ENCODE data around the gene CCDC195. TPM values are rescaled to one million over a fixed set of nuclear protein-coding genes. Genes with fewer than 3 reads are reported as not detected.

Gene CCDC195
- total RNA-seq, 1 donor: not detected

DNA sequence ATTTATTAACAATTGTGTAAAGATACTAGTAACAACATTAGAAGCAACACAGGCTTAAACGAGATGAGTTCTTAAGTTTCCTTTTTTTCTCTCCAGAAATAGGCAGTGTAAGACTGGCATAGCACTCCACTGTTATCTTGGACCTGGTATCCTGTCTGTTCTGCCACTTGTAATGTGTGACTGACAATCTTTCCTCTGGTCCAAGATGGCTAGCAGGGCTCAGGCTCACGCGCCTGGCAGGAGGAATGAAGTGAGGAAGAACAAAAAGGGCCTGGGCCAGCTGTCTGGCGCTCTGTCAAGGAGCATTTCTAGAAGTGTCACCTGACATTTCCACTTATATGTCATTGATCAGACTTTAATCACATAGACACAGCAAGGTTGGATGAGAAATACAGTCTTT, 31.6 kb upstream of the CCDC195 start:
- no peak overlapping the region for H3K4me3 ChIP-seq (ENCODE audit: low read depth, low read length)
- no peak for DNase-seq (ENCODE audit: low read depth)
- no peak for TF ChIP-seq CTCF (IDR thresholded peaks at IDR 0.05; ENCODE audit: insufficient read depth, low read depth, low read length)

- no peak overlapping the region for H3K4me3 ChIP-seq (ENCODE audit: low read depth, low read length)
- no peak for DNase-seq (ENCODE audit: low read depth)
- TF ChIP-seq CTCF (IDR thresholded peaks at IDR 0.05; ENCODE audit: insufficient read depth, low read depth, low read length): no peak
Observed at GRCh38 chr2:224736227-224736626, 20.1 kb upstream of the CCDC195 start.

DNA sequence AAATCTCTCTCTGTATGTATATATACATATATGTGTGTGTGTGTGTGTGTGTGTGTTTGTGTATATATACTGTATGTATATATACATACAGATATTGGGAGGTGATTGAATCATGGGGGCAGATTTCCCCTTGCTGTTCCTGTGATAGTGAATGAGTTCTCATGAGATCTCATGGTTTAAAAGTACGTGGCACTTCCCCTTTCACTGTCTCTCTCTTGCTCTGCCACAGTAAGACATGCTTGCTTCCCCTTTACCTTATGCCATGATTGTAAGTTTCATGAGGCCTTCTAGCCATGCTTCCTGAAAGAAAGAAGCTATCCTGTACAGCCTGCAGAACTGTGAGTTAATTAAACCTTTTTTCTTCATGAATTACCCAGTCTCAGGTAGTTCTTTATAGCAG, 18.8 kb upstream of the CCDC195 start:
- no peak for TF ChIP-seq CTCF (IDR thresholded peaks at IDR 0.05; ENCODE audit: insufficient read depth, low read depth, low read length)
- no peak for DNase-seq (ENCODE audit: low read depth)
- H3K4me3 ChIP-seq (ENCODE audit: low read depth, low read length): no peak overlapping the region

GRCh38 chr2:224731665-224732064, 15.5 kb upstream of the CCDC195 start:
- no peak for DNase-seq (ENCODE audit: low read depth)
- no peak overlapping the region for H3K4me3 ChIP-seq (ENCODE audit: low read depth, low read length)
- no peak for TF ChIP-seq CTCF (IDR thresholded peaks at IDR 0.05; ENCODE audit: insufficient read depth, low read depth, low read length)

DNA sequence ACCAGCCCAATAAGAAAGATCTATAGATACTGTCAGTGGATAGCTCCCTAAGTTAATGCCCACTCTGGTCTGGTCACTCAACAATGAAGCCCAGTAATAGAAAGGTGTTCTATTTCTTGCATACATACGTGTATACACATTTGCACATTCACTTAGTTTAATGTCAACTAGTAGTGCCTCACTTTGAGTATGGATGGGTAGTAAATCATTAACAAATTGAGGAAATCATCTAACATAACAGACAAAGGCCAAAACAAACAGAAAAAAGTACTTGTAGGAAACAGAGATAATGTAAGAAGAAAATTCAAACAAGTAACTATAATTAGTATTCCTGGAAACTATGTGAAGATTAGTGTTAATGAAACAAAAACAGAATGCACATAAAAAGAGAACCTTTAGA, 13.3 kb upstream of the CCDC195 start:
- H3K4me3 ChIP-seq (ENCODE audit: low read depth, low read length): no peak overlapping the region
- DNase-seq (ENCODE audit: low read depth): no peak
- TF ChIP-seq CTCF (IDR thresholded peaks at IDR 0.05; ENCODE audit: insufficient read depth, low read depth, low read length): no peak

DNA sequence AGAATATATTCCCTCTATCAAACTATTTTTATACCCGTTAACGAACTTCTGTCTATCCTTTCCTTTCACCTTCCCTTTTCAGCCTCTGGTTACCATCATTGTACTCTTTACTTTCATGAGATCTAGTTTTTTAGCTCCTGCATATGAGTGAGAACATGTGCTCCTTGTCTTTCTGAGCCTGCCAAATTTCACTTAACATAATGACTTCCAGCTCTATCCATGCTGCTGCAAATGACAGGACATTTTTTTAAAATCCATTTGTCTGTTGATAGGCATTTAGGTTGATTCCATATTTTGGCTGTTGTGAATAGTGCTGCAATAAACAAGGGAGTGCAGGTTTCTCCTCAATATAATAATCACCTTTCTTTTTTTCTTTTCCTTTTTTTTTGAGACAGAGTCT, 8.2 kb upstream of the CCDC195 start:
- H3K4me3 ChIP-seq (ENCODE audit: low read depth, low read length): no peak overlapping the region
- no peak for DNase-seq (ENCODE audit: low read depth)
- TF ChIP-seq CTCF (IDR thresholded peaks at IDR 0.05; ENCODE audit: insufficient read depth, low read depth, low read length): no peak

DNA sequence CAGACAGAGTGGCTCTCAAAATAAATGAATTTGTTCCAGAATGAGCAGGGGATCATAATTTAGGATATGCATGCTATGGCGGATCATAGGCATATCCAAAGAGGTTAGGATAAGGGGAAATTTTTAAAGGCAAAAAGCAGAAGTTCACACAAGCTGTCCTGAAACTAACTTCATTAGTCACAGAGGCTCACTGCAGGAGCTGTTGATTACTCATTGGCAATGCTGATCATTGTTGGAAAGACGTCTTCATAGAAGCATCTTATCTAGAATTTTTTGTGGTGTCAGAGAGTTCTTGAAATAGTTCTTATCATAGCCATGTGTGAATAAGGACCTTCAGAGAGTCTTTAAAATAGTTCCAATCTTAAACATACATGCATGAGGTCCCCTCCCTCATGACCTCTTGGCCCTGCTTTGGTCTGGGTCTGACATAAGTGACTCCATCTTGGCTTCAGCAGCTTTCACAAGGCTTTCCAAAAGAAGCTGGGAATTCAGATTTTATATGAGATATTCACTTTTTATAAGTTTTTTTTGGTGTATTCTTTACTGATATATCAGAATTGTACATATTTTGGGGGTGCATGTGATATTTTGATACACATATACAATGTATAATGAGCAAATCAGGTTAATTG, 7.5 kb upstream of the CCDC195 start:
- no peak for TF ChIP-seq CTCF (IDR thresholded peaks at IDR 0.05; ENCODE audit: insufficient read depth, low read depth, low read length)

More for the DNA sequence above, 7.5 kb upstream of the CCDC195 start:
- H3K4me3 ChIP-seq (ENCODE audit: low read depth, low read length): no peak overlapping the region
- no peak for DNase-seq (ENCODE audit: low read depth)

Data from fibroblast of villous mesenchyme (primary cell).